HEK293T (cell line): ENCODE results near the gene CTCFL.

ENCODE experiments used
- ARNT ChIP-seq: fragments of 450-650 bp; IDR thresholded peaks from 2 replicates; pipeline ENCODE4 v1.6.1; 2017; ENCODE audit warnings: mild to moderate bottlenecking
- BHLHE40 ChIP-seq: fragments of 450-650 bp; IDR thresholded peaks from 2 replicates; pipeline ENCODE4 v1.6.1; 2016; ENCODE audit warnings: mild to moderate bottlenecking, moderate library complexity, borderline replicate concordance
- ELF4 ChIP-seq: fragments of 450-650 bp; IDR thresholded peaks from 2 replicates; pipeline ENCODE4 v1.6.1; 2017; ENCODE audit warnings: antibody characterized with exemption
- FOXA1 ChIP-seq: fragments of 450-650 bp; IDR thresholded peaks from 2 replicates; pipeline ENCODE4 v1.6.1; 2016; ENCODE audit warnings: mild to moderate bottlenecking
- FOXK2 ChIP-seq: fragments of 450-650 bp; IDR thresholded peaks from 2 replicates; pipeline ENCODE4 v1.6.1; 2016; ENCODE audit warnings: mild to moderate bottlenecking
- FOXM1 ChIP-seq: fragments of 450-650 bp; IDR thresholded peaks from 2 replicates; pipeline ENCODE4 v1.6.1; 2017; ENCODE audit warnings: mild to moderate bottlenecking, borderline replicate concordance
- HDGF ChIP-seq: fragments of 450-650 bp; IDR thresholded peaks from 2 replicates; pipeline ENCODE4 v1.6.1; 2017; ENCODE audit warnings: antibody characterized with exemption, borderline replicate concordance
- L3MBTL2 ChIP-seq: fragments of 450-650 bp; conservative IDR thresholded peaks from 2 replicates; pipeline ENCODE4 v1.6.1; 2016; ENCODE audit warnings: mild to moderate bottlenecking
- LEF1 ChIP-seq: fragments of 450-650 bp; IDR thresholded peaks from 2 replicates; pipeline ENCODE4 v1.6.1; 2017; ENCODE audit warnings: mild to moderate bottlenecking, borderline replicate concordance
- NFRKB ChIP-seq: fragments of 450-650 bp; IDR thresholded peaks from 2 replicates; pipeline ENCODE4 v1.6.1; 2016; ENCODE audit warnings: mild to moderate bottlenecking, moderate library complexity
- SP1 ChIP-seq: fragments of 450-650 bp; IDR thresholded peaks from 2 replicates; pipeline ENCODE4 v1.6.1; 2017
- SUZ12 ChIP-seq: fragments of 450-650 bp; IDR thresholded peaks from 2 replicates; pipeline ENCODE4 v1.6.1; 2016; ENCODE audit warnings: mild to moderate bottlenecking
- TARDBP ChIP-seq: fragments of 450-650 bp; IDR thresholded peaks from 2 replicates; pipeline ENCODE4 v1.6.1; 2016
- TF ChIP-seq, protein P1 (sequence below): fragments of 450-650 bp; IDR thresholded peaks from 2 replicates; pipeline ENCODE4 v1.6.1; 2016

DNA sequence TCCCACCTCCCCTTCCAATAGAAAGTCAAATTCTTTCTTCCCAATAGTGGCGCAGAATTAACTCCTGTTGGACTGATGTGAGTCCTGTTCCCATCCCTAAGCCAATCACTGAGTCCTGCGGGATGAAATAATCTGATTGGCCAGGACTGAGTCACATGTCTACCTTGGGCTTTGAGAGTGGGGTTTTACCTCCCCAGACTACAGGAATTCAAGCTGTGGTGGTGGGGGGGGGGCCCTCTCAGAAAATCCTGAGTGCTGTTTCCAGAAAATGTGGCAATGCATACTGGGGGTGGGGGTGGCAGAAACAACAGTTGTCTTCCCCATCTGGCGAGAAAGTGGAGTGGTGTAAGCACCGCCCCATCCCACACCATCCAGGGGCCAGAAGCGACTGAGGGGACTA, 65.7 kb downstream of the CTCFL start:
- TF ChIP-seq FOXA1 (no peak), TARDBP (no peak), ARNT (no peak), SP1 (no peak), NFRKB (no peak), BHLHE40 (no peak), FOXM1 (no peak), HDGF (no peak), ELF4 (no peak), L3MBTL2 (no peak), FOXK2 (no peak), SUZ12 (no peak), LEF1 (no peak)
- TF ChIP-seq, protein P1, sequence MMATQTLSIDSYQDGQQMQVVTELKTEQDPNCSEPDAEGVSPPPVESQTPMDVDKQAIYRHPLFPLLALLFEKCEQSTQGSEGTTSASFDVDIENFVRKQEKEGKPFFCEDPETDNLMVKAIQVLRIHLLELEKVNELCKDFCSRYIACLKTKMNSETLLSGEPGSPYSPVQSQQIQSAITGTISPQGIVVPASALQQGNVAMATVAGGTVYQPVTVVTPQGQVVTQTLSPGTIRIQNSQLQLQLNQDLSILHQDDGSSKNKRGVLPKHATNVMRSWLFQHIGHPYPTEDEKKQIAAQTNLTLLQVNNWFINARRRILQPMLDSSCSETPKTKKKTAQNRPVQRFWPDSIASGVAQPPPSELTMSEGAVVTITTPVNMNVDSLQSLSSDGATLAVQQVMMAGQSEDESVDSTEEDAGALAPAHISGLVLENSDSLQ: no peak
